ENCODE measurements around the gene CDKN2A.

- no peak for TF ChIP-seq CTCF (IDR thresholded peaks at IDR 0.05)
- TF ChIP-seq FOXJ3 (CRISPR knock-in tag; IDR thresholded peaks at IDR 0.05): no peak
Observed at GRCh38 chr9:21964925-21965385, 29.2 kb downstream of the CDKN2A start.

Data from SK-N-SH (cell line).